Liver (tissue), 2 donors: ENCODE results near the gene TTC28.

Source experiments
- YY1 ChIP-seq: IDR thresholded peaks from 2 replicates; pipeline ENCODE4 v1.6.1; 2016; ENCODE audit warnings: antibody characterized with exemption, mild to moderate bottlenecking
- TF ChIP-seq, protein P1 (sequence below): IDR thresholded peaks from 2 replicates; pipeline ENCODE4 v1.6.1; 2016; ENCODE audit warnings: antibody characterized with exemption, mild to moderate bottlenecking
- TF ChIP-seq, protein P2 (sequence below): fragments of 150-350 bp; IDR thresholded peaks from 2 replicates; pipeline ENCODE4 v1.5.1; 2017; ENCODE audit warnings: improper control_type of control experiment, low read depth, low read length; ENCODE audit not compliant: missing input control
- donor health status: healthy.

DNA sequence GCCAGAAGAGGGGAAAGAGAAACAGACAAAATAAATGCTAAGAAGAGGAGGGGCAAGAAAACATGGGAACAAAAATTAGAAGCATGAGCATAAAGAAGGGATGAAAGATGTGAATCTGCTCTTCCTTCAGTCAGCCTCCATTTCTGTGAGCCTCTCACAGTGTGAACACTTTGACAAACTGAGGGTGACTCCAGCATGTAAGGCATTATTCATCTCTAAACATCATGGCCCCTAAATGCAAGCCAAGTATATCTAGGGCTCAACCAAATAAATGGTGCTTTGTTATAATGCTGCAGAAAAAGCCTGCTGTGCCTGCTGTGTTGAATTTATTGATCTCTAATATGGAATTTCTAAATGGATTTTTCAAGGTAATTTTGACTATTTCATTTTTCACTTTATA is 281.3 kb downstream of the TTC28 start:
- TF ChIP-seq, protein P1, sequence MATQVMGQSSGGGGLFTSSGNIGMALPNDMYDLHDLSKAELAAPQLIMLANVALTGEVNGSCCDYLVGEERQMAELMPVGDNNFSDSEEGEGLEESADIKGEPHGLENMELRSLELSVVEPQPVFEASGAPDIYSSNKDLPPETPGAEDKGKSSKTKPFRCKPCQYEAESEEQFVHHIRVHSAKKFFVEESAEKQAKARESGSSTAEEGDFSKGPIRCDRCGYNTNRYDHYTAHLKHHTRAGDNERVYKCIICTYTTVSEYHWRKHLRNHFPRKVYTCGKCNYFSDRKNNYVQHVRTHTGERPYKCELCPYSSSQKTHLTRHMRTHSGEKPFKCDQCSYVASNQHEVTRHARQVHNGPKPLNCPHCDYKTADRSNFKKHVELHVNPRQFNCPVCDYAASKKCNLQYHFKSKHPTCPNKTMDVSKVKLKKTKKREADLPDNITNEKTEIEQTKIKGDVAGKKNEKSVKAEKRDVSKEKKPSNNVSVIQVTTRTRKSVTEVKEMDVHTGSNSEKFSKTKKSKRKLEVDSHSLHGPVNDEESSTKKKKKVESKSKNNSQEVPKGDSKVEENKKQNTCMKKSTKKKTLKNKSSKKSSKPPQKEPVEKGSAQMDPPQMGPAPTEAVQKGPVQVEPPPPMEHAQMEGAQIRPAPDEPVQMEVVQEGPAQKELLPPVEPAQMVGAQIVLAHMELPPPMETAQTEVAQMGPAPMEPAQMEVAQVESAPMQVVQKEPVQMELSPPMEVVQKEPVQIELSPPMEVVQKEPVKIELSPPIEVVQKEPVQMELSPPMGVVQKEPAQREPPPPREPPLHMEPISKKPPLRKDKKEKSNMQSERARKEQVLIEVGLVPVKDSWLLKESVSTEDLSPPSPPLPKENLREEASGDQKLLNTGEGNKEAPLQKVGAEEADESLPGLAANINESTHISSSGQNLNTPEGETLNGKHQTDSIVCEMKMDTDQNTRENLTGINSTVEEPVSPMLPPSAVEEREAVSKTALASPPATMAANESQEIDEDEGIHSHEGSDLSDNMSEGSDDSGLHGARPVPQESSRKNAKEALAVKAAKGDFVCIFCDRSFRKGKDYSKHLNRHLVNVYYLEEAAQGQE, result no peak
- TF ChIP-seq, protein P2, sequence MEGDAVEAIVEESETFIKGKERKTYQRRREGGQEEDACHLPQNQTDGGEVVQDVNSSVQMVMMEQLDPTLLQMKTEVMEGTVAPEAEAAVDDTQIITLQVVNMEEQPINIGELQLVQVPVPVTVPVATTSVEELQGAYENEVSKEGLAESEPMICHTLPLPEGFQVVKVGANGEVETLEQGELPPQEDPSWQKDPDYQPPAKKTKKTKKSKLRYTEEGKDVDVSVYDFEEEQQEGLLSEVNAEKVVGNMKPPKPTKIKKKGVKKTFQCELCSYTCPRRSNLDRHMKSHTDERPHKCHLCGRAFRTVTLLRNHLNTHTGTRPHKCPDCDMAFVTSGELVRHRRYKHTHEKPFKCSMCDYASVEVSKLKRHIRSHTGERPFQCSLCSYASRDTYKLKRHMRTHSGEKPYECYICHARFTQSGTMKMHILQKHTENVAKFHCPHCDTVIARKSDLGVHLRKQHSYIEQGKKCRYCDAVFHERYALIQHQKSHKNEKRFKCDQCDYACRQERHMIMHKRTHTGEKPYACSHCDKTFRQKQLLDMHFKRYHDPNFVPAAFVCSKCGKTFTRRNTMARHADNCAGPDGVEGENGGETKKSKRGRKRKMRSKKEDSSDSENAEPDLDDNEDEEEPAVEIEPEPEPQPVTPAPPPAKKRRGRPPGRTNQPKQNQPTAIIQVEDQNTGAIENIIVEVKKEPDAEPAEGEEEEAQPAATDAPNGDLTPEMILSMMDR, result no peak
- TF ChIP-seq YY1, result no peak
